Neural progenitor cell (in vitro differentiated cells): ENCODE data around the gene IQCN.

Source experiments
- EZH2 ChIP-seq: fragments of 200-600 bp; sonication (generic); IDR thresholded peaks from 2 replicates; pipeline ENCODE4 v1.6.1; 2017; ENCODE audit warnings: antibody characterized with exemption, mild to moderate bottlenecking, moderate library complexity
- TF ChIP-seq, protein P1 (sequence below): fragments of 200-600 bp; sonication (generic); IDR thresholded peaks from 2 replicates; pipeline ENCODE4 v1.5.1; 2017; ENCODE audit warnings: antibody characterized with exemption, mild to moderate bottlenecking

DNA sequence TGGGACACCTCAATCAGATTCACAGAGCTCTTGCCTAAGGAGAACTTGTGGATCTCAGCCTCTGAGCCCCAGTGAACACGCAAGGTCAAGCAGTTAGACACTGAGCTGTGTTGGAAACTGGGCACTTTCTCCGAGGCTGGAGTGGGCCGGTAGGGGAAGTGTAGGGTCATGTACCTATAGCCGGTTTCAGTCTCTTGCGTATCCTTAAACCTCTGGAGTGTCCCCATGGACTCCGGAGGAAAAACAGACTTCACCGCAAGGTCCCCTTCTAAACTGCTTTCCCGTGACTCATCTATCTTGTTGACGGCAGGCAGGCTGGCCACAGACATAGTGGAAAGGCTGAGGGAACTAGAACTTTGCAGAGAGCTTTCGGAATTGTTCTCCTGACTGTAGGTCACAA is 11.3 kb downstream of the IQCN start:
- TF ChIP-seq, protein P1, sequence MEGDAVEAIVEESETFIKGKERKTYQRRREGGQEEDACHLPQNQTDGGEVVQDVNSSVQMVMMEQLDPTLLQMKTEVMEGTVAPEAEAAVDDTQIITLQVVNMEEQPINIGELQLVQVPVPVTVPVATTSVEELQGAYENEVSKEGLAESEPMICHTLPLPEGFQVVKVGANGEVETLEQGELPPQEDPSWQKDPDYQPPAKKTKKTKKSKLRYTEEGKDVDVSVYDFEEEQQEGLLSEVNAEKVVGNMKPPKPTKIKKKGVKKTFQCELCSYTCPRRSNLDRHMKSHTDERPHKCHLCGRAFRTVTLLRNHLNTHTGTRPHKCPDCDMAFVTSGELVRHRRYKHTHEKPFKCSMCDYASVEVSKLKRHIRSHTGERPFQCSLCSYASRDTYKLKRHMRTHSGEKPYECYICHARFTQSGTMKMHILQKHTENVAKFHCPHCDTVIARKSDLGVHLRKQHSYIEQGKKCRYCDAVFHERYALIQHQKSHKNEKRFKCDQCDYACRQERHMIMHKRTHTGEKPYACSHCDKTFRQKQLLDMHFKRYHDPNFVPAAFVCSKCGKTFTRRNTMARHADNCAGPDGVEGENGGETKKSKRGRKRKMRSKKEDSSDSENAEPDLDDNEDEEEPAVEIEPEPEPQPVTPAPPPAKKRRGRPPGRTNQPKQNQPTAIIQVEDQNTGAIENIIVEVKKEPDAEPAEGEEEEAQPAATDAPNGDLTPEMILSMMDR = no peak
- TF ChIP-seq EZH2 = no peak
